HepG2 (cell line): ENCODE measurements around the gene COX10. TPM values are rescaled to one million over a fixed set of nuclear protein-coding genes. Genes with fewer than 3 reads are reported as not detected.

Source experiments
- ISX ChIP-seq: sonication (generic); formaldehyde crosslinking; conservative IDR thresholded peaks from 2 replicates; pipeline ENCODE4 v1.5.0; 2020; ENCODE audit warnings: missing genetic modification reagents
- KDM5A ChIP-seq: fragments of 200-600 bp; sonication (generic); IDR thresholded peaks from 2 replicates; pipeline ENCODE4 v1.7.0; 2018; ENCODE audit warnings: antibody characterized with exemption, mild to moderate bottlenecking, low read length, borderline replicate concordance
- KIAA2018 ChIP-seq: sonication (generic); formaldehyde crosslinking; IDR thresholded peaks from 2 replicates; pipeline ENCODE4 v1.5.0; 2020; ENCODE audit warnings: mild to moderate bottlenecking, missing genetic modification reagents, borderline replicate concordance
- MAFK ChIP-seq, 2 experiments: IDR thresholded peaks in 1 of 2; conservative IDR thresholded peaks in 1 of 2; 2 replicates each; pipeline ENCODE4 v1.6.1; 2011; ENCODE audit warnings: improper control_type of control experiment in 2 of 2, low read length in 2 of 2
- ZC3H13 ChIP-seq: sonication (generic); formaldehyde crosslinking; IDR thresholded peaks from 2 replicates; pipeline ENCODE4 v1.8.1; 2023; ENCODE audit warnings: mild to moderate bottlenecking, missing genetic modification reagents, moderate library complexity
- ZNF580 ChIP-seq: IDR thresholded peaks from 2 replicates; pipeline ENCODE4 v1.6.1; 2016; ENCODE audit warnings: low read depth, borderline replicate concordance
- polyA plus RNA-seq, 8 experiments: library from polyadenylated mRNA; depleted of rRNA in 3 of 8; stranded (reverse) in 7 of 8; unstranded in 1 of 8; fragments of >200 nt; fragmentation: Illumina TruSeq in 4 of 8; extraction: Trizol in 4 of 8; gene quantifications; 2 replicates each; pipeline versions ENCODE4 v1.2.1 to v1.2.3, GENCODE V29; 2011 to 2016; ENCODE audit warnings: low read depth in 4 of 8, missing spikeins in 1 of 8, mixed read lengths in 1 of 8; ENCODE audit not compliant: insufficient read depth in 1 of 8
- total RNA-seq, 5 experiments: library from RNA; depleted of rRNA; stranded (reverse); fragments of >200 nt; fragmentation: Illumina TruSeq; extraction: Trizol; gene quantifications; 2 replicates each; pipeline ENCODE4 v1.2.3, GENCODE V29; 2016; ENCODE audit warnings: low read depth in 1 of 5
- TF ChIP-seq, protein P1 (sequence below): sonication (generic); formaldehyde crosslinking; IDR thresholded peaks from one replicate; pipeline ENCODE4 v1.5.1; 2020; ENCODE audit warnings: mild to moderate bottlenecking, missing genetic modification reagents; ENCODE audit errors: not compliant biosample characterization

The COX10 gene
- total and polyA plus RNA-seq, 2 of the 13 experiments (the other 11 are each of a cell fraction or from before 2014, with no cell fraction given) = 13.9 to 20.1 TPM

DNA sequence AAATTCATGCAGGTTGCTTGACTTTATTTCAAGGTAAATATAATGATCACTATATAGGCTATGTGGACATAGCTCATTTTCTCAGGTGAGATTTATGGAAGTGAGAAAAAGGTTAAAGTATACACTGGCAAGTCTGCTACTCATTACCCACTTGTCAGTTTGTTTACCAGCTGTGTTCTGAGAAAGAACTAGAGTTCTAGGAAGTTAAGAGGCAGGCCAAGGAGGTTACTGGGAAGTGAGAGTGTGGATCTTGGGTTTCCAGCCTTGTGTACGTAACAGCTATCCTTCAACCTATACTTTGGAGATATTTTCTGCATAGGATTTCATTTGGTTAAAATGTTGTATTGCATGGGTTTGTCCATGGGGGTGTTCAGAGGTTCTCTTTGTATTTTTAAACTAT lies 31.9 kb upstream of the COX10 start (continued):
- TF ChIP-seq ZNF580 (CRISPR knock-in tag) (no peak), KDM5A (no peak), KIAA2018 (CRISPR knock-in tag) (no peak), ISX (no peak), ZC3H13 (CRISPR knock-in tag) (no peak), MAFK (conservative IDR thresholded peaks at IDR 0.05 in 1 of 2, IDR thresholded peaks at IDR 0.05 in 1 of 2; ENCODE audit: low read length in 2 of 2) (no peak)
- TF ChIP-seq, protein P1, sequence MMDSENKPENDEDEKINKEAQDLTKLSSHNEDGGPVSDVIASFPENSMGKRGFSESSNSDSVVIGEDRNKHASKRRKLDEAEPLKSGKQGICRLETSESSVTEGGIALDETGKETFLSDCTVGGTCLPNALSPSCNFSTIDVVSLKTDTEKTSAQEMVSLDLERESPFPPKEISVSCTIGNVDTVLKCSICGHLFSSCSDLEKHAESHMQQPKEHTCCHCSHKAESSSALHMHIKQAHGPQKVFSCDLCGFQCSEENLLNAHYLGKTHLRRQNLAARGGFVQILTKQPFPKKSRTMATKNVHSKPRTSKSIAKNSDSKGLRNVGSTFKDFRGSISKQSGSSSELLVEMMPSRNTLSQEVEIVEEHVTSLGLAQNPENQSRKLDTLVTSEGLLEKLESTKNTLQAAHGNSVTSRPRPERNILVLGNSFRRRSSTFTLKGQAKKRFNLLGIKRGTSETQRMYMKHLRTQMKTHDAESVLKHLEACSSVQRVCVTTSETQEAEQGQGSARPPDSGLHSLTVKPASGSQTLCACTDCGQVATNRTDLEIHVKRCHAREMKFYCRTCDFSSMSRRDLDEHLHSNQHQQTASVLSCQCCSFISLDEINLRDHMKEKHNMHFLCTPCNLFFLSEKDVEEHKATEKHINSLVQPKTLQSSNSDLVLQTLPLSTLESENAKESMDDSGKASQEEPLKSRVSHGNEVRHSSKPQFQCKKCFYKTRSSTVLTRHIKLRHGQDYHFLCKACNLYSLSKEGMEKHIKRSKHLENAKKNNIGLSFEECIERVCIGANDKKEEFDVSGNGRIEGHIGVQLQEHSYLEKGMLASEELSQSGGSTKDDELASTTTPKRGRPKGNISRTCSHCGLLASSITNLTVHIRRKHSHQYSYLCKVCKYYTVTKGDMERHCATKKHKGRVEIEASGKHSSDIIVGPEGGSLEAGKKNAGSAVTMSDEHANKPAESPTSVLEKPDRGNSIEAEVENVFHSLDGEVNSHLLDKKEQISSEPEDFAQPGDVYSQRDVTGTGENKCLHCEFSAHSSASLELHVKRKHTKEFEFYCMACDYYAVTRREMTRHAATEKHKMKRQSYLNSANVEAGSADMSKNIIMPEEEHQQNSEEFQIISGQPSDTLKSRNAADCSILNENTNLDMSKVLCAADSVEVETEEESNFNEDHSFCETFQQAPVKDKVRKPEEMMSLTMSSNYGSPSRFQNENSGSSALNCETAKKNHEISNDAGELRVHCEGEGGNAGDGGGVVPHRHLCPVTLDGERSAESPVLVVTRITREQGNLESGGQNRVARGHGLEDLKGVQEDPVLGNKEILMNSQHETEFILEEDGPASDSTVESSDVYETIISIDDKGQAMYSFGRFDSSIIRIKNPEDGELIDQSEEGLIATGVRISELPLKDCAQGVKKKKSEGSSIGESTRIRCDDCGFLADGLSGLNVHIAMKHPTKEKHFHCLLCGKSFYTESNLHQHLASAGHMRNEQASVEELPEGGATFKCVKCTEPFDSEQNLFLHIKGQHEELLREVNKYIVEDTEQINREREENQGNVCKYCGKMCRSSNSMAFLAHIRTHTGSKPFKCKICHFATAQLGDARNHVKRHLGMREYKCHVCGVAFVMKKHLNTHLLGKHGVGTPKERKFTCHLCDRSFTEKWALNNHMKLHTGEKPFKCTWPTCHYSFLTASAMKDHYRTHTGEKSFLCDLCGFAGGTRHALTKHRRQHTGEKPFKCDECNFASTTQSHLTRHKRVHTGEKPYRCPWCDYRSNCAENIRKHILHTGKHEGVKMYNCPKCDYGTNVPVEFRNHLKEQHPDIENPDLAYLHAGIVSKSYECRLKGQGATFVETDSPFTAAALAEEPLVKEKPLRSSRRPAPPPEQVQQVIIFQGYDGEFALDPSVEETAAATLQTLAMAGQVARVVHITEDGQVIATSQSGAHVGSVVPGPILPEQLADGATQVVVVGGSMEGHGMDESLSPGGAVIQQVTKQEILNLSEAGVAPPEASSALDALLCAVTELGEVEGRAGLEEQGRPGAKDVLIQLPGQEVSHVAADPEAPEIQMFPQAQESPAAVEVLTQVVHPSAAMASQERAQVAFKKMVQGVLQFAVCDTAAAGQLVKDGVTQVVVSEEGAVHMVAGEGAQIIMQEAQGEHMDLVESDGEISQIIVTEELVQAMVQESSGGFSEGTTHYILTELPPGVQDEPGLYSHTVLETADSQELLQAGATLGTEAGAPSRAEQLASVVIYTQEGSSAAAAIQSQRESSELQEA (CRISPR knock-in tag) = no peak
- TF ChIP-seq, all 625 proteins: peak for 0
